ENCODE measurements around the gene HES4.

DNA sequence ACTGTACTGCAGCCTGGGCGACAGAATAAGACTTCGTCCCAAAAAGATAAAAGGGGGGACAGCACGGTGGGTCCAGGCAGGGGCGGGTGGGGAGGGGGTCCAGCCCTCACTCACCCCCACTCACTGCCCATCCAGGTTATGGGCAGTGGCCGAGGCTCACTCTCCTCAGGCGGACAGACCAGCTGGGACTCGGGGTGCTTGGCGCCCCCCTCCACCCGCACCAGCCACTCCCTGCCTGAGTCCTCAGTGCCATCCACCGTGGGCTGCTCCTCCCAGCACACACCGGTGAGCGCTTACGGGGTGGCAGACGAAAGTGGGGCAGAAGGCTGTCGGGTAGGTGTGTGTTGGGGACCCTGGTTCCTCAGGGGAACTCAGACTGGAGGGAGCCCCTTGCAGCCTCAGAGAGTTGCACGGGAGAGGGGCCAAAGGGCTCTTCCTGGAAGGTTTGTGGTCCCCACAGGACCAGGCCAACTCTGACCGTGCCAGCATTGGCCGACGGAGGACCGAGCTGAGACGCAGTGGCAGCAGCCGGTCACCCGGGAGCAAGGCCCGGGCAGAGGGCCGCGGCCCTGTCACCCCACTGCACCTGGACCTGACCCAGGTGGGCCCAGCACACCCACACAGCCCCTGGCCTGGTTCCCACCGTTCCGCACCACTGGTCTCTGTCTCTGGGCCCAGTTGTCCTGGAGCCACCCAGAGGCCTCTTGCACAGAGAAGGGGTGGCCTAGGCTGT, 27.0 kb downstream of the HES4 start:
- TF ChIP-seq POLR2A (IDR thresholded peaks at IDR 0.05) = no peak
- TF ChIP-seq, protein P1, sequence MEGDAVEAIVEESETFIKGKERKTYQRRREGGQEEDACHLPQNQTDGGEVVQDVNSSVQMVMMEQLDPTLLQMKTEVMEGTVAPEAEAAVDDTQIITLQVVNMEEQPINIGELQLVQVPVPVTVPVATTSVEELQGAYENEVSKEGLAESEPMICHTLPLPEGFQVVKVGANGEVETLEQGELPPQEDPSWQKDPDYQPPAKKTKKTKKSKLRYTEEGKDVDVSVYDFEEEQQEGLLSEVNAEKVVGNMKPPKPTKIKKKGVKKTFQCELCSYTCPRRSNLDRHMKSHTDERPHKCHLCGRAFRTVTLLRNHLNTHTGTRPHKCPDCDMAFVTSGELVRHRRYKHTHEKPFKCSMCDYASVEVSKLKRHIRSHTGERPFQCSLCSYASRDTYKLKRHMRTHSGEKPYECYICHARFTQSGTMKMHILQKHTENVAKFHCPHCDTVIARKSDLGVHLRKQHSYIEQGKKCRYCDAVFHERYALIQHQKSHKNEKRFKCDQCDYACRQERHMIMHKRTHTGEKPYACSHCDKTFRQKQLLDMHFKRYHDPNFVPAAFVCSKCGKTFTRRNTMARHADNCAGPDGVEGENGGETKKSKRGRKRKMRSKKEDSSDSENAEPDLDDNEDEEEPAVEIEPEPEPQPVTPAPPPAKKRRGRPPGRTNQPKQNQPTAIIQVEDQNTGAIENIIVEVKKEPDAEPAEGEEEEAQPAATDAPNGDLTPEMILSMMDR (IDR thresholded peaks at IDR 0.05) = no peak
